Stimulated activated CD8-positive, alpha-beta memory T cell treated with anti-CD3 and anti-CD28 coated beads, Interleukin-12 subunit alpha, Interleukin-12 subunit beta, amount 100 ng/mL, for 24 hours (primary cell): ENCODE results near the gene PBOV1.
"Not testable (repeated sequence)": the region's sequence is repeated elsewhere in the genome, so short reads cannot be mapped to it uniquely, and the experiment has no call there.

Source experiments
- DNase-seq: peaks from one replicate; pipeline ENCODE4 v3.0.0-alpha.2; 2020; ENCODE audit errors: extremely low read depth

Gene PBOV1

DNA sequence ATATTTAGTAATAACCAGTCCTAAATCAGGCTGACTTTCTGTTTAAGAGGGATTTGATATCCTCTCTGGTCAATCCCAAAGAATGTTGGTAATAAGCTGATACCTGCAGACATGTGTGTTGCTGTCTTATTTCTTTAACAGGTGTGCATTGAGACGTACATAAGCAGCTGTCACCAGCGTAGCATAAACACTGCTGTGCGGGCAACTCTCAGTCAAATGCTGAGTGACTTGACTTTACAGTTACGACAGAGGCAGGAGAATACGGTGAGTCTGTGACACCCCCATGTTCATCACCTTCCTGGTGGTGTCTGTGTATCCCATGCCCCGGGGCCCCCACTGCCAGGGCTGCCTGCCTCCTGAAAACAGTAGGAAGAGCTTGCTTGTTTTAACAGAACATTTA lies 20.1 kb upstream of the PBOV1 start:
- DNase-seq: no peak

DNA sequence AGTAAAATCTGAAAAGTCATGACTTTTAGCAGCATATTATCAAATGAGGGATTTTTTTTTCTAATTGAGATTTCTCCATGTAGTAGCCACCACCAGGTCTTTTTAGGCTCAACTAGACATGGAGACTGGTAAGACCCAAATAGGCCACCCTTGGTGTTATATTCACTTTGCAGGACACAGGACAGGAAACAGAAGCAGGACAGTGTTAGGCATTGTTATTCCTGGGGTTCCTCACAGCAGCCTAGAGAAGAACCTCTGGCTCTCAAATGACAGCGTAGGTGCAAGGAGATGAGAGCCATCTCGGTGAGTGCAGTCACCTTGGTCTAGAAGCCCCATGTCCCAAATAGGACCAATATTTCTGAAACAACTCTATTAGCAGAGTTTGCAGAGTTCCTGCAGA lies 19.2 kb upstream of the PBOV1 start:
- no peak for DNase-seq

- DNase-seq: no peak
These were observed 17.4 kb upstream of the PBOV1 start for GRCh38 chr6:138235693-138236092.

DNA sequence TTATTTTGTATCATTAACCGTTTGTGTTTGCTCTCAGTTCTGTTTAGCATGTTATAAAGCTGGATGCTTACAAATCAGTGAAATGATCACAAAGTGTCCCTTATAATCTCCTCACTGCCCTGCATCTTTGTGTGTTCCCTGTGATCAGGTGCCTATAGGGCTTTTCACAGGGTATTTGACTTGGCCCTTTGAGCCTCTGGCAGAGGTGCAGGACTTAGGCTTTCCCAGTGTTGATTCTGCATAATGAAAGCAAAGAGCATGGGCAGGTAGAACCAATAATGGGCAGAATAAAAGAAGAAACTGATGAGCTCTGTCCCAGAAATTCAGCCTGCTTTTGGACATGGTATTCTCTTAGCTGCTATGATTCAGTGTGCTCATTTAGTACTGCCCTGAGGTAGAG lies 16.9 kb upstream of the PBOV1 start:
- no peak for DNase-seq

DNA sequence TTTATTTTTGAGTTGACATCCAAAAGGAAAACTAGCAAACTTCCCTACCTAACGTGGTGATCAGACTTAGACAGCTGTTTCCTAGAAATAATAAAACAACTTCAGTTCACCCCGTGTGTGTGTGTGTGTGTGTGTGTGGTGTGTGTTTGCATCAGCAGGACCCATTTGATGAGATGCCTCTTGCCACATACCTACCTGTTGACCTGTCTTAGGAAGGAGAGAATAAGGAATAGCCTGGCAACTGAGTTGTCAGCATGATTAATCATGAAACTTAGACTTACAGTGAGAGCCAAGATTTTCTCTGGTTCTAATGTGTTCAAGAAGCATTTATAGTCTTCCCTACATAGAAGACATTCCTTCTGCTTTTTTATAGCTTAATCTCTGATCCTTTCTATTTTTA lies 16.1 kb upstream of the PBOV1 start:
- DNase-seq: no peak

DNA sequence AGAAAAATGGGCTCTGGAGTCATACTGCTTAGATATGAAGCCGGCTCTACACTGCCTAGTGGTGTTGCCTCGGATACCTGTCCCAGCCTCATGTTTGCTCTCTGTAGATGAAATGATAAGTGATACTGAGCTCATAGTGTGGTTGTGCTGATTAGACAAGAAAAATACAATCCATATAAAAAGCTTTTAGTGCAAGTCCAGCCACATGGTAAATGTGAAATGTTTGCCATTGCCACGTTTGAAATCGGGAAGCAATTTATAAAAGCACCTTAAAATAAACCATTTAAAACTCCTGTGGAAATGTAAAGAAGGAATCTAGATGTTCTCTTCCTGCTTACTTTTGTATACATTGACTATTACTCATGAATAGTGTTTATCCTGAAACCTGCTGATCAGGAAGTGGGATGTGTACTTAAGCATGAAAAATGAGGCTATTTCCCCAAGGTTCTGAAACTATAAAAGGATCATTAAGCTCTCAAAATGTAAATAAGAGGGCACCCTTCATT lies 13.1 kb upstream of the PBOV1 start:
- DNase-seq: no peak

DNA sequence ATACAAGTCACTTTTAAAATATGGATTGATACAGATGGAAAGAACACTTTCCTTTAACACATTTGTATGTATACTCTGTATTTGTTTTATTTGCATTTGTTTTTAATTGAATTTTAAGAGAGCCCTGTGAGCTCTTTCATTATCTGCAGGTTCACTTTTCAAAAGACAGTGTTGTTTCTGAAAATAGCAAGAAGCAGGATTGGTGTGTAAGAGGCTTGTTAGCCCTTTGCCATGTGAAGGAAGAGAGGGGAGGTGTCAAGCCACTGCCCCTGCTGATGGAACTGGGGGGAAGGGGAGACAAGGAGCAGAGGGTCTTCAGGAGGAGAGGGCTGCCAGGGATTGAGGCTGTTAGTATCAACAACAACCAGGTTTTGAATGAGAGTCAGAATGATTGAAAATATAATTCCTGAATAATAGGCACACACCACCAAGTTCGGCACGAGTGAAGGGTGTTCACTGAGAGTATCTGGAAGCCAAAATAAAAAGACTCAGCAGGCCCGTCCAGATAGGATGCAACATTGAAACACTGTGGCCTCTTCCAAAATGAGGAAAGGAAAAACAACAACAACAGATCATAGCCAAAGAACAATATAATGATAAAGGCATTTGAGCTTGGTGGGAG lies 12.6 kb upstream of the PBOV1 start:
- no peak for DNase-seq

DNA sequence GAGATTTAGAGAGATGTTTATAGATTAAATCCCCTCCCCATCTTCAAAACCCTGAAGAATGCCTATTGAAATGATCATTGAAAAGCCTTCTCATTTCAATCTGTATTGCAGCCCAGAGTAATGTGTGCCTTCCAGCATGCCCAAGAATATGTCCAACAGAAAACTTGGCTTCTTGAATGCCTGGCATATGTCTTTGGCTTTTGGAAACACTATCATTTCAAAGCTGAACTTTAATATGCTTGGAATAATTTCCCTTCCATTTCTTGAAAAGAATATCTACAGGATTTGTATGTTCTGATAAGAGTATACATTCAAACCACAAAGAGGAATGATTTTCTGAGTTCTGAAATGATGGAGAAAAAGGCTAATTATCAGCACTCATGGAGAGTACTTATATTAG lies 11.9 kb upstream of the PBOV1 start:
- DNase-seq: no peak

DNA sequence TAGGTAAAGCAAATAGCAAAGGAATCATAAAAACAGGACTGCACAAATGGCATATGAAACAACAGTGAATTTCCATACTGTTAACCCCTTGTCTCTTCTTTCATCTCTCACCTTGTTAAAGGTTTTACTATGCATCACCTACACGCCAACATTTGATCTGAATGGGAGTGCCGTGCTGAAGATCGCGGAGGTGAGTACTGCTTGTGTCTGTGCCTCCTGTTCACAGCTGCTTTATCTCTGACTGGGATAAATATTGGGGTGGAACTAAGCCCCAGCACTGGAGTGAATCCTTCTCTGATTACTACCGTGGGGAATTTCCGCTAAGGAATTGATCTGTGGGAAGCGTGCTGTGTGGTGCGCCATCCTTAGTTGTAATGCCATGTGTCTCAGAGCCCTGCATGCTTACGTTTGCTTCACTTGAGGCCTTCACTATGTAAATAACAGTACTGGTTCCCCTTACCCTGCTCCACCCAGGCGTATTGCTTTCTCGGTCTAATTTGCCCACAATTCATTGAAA lies 11.4 kb upstream of the PBOV1 start:
- no peak for DNase-seq

GRCh38 chr6:138229072-138229471 lies 10.8 kb upstream of the PBOV1 start:
- no peak for DNase-seq

DNA sequence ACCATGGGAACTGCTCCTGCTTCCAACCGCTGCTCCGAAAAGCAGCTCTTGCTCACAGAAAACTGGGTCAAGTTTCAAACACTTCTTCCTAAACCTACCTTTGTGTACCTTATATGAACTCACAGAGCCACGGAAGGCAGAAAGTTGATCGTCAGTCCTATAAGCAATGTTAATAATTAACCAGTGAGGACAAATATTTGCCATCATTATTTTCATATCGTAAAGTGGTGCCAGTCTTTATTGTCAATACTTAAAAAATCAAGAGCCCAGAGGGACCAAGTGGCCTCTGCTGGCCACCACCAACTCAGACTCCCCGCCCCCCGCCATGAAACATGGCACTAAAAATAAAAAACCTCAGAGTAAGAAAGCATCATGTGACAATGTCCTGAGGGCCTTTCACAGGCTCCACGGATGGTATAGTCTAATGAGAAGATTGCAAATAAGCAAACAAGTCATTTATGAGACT lies 9.1 kb upstream of the PBOV1 start:
- DNase-seq: no peak

- DNase-seq: no peak
These were observed 8.5 kb upstream of the PBOV1 start for GRCh38 chr6:138226700-138227315.

DNA sequence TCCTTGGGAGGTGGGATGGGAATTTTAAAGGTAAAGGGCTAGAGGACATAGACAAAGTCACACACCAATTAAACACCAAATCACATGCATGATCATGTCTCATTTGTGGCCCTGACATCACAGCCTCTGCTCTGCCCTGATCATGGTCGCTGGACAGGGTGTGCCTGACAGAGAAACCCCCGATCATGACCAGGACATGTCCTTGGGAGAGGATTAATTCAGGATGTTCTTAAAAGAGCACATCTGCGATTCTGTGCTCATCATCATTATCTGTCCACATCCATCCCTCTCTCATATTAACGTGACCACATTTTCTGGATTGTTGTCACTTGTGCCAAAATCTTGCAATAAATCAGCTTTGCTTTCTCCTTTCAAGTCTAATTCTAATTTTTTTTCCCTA lies 7.7 kb upstream of the PBOV1 start:
- DNase-seq: no peak

DNA sequence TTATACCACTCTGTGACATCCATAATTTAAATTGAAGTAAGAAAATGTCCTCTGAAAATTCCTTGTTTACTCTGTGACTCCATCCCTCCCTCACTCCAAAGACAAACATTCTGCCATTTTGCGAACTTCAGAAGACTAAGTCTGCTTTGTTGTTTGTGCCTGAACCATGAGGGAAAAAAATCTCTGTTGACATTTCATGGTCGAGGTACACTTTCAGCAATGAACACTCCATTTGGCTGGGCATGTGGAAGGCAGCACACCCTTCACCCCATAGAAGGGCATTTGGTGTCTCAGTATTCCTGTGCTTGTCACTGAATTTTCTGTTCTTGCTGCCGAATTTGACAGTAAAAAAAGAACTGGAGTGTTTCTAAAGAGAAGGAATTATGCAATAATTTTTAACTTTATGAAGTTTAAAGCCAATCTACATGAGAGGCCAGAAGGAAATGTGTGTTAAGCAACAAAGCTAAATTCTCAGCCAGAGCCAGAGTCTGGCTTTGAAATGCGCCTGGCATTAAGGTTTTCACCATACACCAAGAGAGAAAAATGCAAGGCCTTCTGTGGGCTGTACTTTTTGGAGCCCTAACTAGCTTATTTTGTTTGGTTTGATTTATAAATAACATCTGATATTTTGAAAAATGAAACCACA lies 4.7 kb upstream of the PBOV1 start:
- no peak for DNase-seq

DNA sequence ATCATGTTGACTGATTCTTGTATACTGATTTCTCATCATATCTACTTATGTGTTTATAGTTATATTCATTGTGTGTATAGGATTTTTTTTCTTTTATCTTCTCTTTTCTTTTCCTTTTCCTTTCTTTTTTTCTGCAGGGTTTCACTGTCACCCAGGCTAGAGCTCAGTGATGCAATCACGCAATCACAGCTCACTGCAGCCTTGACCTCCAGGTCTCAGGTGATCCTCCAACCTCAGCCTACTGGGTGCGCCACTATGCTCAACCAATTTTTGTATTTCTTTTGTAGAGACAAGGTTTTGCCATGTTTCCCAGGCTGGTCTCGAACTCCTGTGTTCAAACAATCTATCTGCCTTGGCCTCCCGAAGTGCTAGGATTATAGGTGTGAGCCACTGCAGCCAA lies 1.6 kb upstream of the PBOV1 start:
- DNase-seq: no peak

DNA sequence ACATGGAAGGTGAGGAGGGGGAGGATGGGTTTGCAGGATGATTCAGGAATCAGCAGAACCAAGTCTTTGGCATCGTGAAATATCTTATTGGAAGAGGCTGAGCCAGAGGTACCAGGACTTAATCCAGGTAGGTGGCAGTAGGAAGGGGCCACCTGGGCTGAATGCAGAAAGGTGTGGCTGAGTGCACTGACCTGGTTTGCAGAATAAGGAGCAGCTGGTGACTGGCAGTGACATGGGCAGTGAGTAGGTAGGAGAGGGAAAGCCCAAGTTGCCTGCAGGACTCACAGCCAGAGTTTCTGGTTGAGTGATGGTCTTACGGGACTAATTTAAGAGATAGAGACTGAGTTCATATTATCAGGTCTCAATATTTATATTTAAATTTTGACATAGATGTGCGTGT lies 1.1 kb upstream of the PBOV1 start:
- DNase-seq: no peak

GRCh38 chr6:138215093-138215782 lies 3.1 kb downstream of the PBOV1 start:
- DNase-seq: no peak

GRCh38 chr6:138212530-138212929 lies 5.8 kb downstream of the PBOV1 start:
- DNase-seq: not testable (repeated sequence)

DNA sequence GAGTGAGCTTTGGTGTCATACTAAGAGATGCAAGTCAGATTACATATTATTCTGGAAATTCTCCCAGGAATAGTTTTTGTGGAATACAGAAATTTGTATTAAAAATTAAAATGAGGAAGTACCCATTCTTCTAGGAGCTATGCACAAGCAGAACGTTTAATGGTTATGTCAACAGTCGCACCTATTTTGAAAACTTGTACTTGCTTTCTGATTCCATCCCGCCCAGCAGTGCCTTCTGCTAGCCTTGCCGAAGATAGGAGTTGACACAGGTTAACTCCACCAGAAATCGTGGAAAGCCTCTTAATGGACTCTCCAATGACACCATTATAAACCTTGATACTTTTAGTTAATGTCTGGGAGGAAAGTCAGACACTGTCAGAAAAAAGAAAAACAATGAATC lies 6.7 kb downstream of the PBOV1 start:
- no peak for DNase-seq

- DNase-seq: no peak
These were observed 7.2 kb downstream of the PBOV1 start for GRCh38 chr6:138211048-138211581.

DNA sequence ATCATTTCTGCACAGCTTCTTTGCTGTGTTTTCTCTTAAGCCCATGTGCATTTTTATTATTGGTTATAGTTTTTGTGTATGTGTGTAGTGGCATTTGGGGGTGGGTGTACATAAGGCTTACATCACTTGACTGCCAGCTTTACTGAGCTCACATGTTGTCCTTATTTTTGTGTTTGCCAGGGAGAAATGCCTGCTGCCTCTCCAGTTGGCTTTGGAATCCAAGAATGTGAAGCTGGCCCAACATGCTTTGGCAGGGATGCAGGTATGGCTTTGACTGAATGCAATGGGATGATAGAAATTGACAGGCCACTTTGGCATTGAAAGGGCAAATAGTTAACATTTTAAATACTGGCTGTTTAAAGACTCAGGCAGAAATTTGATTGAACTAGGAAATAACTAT lies 11.4 kb downstream of the PBOV1 start:
- no peak for DNase-seq

DNA sequence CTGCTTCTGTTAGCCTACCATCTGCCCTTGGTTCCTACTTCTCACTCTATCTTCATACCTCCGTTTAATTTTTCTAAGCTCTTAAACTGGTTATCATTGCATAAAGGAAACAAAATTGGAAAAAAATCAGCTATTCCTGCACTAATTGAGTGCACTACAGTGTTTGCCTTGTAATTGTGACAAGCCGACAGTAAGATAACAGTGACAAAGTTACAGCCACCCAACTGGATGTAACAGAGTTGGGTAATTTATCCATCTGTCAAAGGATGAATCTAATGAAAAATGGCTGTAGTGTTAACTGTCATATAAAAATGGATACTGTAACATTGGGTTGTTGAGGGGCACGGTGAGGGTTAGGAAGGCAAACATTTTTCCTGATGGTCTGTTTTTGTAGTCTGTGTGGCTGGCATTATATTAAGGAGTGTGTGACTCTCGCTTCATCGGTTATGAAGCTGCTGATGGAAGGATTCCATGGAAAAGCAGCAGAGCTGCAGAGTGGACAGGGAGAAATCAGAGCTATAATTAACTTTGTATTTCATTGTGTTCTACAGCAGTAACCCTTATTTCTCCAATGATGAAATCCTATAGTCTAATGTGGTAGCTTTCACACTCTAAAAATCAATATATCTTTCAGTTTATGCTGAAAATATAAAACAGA lies 12.7 kb downstream of the PBOV1 start:
- no peak for DNase-seq
